HG03045 (cell line): ENCODE data around the gene FHOD3.
"Not testable (repeated sequence)": the region's sequence is repeated elsewhere in the genome, so short reads cannot be mapped to it uniquely, and the experiment has no call there.

Experiments
- ATAC-seq: cut with Tn5 transposase; IDR thresholded peaks from one replicate; pipeline ENCODE4 v1.9.1; 2021; ENCODE audit warnings: mild to moderate bottlenecking, moderate library complexity; ENCODE audit not compliant: unreplicated experiment

FHOD3 gene

DNA sequence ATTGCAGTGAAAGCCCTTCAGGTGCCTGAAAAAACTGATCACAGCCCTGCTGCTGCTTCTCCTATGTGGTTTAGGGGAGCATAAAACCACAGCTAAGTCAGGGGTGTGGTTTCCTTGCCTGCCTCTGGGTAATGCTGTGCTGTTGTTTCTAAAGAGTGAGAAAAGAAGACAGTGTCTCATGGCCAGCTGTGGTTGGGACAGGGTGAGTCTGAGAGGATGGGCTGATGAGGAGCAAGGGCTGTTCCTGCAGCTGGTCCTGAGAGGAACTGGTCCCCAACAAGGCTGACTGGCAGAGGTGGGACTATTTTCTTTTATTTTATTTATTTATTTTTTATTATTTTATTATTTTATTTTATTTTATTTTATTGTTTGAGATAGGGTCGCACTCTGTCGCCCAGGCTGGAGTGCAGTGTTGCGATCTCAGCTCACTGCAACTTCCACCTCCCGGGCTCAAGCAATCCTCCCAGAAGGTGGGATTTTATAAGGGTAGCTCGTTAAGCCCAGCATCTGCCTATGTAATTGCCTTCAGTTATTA lies 236.7 kb downstream of the FHOD3 start:
- ATAC-seq: no peak

DNA sequence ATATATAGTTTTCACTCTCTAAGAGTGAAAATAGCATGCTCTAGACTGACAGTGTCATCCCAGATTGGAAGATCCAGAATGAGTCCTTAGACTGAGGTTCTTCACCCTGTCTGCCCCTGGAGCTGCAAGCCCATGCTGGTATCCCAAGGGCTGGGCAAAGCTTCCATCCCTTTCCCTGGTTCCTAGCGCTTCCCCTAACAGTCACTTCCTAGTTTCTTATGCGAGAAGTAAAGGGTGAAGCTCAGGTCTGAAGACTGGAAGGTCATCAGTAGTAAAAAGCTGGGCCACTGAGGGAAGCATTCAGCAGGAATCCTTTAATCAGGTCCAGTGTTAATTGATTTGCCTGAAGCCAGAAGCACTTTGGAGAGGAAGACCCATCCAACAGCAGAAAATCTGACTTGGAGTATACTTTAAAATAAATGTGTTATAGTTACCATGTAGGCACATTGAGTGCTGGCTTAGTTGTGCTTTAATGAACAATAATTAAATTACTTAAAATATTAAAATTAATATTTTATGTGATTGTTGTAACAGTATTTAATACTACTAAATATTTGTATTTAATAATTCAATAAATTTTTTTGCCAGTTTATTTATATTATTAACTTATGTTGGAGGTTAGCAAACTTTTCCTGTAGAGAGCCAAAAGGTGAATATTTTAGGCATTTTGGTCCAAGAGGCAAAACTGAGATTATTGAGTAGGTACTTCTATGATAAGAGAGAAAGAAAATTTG lies 237.9 kb downstream of the FHOD3 start:
- ATAC-seq: no peak

DNA sequence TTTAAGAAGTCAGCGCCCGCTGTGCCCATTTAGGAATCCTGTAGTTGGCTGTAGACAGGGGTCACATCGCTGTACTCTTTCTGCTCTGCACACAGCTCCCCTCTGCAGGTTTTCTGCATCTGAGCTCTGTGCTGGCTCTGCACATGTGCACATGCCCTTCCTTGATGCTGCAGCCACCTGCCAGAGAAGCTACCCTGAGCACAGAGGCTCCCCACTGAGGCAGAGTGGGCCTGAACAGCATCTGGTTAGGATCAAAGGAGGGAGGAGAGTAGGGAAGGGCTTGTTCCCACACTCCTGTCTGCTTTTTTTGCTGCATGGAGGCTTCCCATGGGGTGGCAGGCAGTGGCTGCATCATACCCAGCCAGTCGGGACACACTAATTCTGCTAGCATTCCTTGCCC lies 238.9 kb downstream of the FHOD3 start:
- ATAC-seq: no peak

DNA sequence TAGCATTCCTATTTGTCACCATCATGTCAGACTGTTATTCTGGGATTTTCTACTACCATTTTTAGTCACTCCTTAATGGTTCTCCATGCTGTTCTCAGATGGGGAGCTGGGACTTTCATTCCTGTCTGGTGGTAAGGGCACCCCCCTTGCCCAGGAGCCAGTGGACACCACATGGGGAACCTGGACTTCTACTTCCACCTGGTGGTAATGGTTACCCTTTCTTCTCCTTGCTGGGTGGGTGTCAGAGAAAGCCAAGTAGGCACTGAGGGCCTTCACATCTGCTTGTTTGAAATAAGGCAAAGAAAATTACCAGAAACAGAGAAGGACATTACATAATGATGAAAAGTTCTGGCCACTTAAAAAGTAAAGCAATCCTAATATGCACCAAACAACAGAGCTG lies 239.8 kb downstream of the FHOD3 start:
- no peak for ATAC-seq

DNA sequence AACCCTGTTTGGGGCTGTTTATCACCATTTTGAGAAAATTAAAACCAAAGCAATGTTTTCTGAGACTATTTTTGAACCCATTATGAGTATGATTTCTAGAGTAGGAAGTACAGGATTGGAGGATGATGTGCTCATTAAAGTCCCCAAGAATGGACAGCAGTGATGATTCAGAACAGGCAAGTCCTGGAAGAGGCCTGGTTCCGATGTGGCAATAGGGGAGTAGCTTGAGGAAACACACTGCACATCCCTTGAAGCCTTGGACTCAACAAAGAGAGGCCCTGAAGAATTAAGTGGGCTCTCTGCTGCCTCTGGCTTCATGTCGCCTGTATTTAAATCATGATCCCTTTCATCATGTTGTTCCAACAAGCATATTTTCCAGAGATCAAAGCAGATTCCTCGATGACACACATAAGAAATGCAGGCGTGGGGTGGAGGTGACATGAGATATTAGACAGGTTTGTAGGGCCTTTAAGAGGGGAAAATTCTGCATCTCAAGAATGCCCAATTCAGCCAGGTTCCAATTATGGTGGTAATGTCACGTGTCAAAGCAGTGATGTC lies 242.2 kb downstream of the FHOD3 start:
- no peak for ATAC-seq

GRCh38 chr18:36543030-36543429 lies 245.5 kb downstream of the FHOD3 start:
- ATAC-seq: no peak

GRCh38 chr18:36543991-36544725 lies 246.6 kb downstream of the FHOD3 start:
- no peak for ATAC-seq

DNA sequence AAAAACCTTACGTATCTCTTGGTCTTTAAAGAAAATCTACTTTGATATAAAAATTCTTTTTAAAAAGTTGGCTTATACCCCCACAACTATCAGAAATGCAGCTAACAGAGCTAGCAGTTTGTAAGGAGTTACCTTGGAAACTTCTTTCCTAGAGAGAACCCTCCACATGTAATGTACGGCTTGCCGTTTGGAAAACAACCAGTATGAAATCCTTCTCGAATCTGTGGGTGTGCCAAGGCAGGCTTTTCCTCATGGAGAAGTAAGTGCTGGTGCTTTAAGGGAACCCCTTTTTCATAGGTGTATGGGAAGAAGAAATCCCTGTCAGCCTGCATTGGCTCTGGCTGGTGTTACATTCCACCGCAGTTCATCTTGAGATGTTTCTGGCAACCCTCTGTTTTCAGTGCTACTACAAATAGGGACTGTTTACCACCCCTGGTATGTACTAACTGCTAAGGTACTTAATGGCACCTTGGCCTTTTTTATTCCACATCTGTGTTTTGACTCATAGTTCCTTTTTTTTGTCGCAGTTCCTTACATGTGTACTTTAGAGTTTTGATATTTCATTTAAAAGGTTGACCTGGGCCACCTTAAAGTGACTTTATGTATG lies 248.4 kb downstream of the FHOD3 start:
- ATAC-seq: no peak

DNA sequence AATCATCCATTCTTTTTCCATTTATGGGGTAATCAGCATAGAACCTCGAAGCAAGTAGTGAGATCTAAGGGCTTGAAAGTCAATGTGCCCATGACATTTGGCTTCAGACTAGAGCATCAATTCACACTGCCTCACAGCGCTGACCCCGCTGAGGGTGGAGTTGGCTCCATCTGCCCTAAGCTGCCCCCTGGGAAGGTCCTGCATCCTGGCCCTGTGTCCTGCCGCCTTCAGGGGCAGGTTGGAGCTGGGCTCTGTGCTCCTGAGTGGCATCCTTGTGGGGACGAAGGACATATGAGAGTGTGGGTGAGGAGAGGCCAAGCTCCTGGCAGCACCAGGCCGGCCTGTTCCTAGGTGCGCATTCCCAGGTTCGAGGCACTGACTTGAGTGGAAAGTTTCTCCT lies 249.4 kb downstream of the FHOD3 start:
- ATAC-seq: no peak

DNA sequence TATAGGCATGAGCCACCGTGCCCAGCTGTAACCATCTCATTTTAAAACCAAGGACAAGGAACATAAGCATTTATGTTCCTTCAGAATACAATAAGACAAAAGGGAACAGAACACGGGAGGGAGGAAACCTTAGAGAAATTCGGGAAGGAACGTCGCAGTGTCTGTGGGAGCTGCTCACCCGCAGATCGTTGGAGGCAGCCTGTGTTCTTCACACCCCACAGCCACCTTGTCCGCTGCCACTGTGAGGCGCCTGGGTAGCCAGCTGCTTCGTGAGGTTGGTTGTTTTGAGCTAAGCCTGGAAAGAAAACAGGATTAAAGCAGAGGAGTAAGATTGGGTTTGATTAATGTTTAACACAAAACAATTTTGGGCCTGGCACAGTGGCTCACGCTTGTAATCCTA lies 250.0 kb downstream of the FHOD3 start:
- no peak for ATAC-seq

DNA sequence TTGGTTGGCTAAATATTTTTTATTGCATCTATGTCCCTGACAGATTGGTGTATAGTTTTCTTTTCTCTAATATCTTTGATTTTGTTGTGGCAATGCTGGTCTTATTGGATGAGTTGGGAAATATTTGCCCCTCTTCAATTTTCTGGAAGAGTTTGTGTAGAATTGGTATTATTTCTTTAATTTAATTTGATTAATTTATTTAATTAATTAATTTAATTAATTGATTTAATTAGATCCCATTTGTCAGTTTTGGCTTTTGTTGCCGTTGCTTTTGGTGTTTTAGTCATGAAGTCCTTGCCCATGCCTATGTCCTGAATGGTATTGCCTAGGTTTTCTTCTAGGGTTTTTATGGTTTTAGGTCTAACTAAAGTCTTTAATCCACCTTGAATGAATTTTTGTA lies 253.8 kb downstream of the FHOD3 start:
- not testable (repeated sequence) for ATAC-seq

GRCh38 chr18:36558234-36558633 lies 260.7 kb downstream of the FHOD3 start:
- ATAC-seq: no peak

DNA sequence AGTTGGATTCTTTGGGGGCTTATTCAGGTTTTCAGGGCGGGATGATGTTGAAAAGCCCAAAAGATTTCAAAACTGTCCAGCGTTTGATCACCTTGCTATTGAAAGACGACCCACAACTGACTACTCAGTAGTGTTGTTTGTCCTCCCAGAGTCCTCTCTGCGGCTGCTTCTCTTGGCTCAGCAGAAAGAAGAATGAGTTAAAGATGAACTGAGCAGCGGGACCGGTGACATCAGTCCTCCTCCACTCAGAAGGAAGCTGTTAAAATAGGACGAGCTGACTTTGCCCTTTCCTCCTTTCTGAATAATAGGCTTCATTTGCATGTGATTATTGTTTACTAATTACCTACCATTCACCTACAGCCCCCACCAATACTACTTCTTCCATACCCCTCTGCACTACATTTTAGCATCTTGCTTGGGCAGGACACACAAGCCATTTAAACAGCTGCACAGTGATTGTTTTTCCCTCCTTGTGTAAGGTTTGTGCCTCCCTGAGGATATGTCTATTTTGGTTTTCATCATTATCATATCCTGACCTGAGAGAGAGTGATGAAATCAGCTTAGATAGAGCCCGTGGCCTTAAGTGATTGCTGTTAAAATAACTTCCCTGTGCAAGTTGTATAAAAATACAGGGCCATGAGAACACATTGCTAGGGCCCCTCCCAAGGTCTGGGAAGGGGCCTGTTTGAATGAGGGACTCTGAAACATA lies 261.8 kb downstream of the FHOD3 start:
- ATAC-seq: no peak

GRCh38 chr18:36560187-36560586 lies 262.7 kb downstream of the FHOD3 start:
- ATAC-seq: no peak

GRCh38 chr18:36561046-36561445 lies 263.5 kb downstream of the FHOD3 start:
- no peak for ATAC-seq

DNA sequence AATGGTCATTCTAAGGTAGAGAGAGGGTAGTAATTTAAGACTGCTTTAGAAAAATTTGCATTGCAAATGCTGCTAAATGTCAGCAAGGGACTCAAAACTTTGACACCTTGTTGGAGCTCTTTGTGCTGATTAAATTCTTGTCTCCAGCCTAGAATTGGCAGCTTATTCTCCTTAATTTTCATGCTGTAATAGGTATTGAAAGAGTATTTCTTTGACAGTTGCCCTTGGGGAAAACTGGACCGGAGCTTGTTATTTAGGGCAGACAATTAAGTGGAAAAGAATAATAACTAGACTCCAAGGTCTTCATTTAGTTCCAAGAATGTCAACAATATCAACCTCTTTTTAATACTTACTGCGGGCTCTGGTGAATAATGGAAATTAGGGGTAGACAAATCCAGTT lies 267.3 kb downstream of the FHOD3 start:
- no peak for ATAC-seq

DNA sequence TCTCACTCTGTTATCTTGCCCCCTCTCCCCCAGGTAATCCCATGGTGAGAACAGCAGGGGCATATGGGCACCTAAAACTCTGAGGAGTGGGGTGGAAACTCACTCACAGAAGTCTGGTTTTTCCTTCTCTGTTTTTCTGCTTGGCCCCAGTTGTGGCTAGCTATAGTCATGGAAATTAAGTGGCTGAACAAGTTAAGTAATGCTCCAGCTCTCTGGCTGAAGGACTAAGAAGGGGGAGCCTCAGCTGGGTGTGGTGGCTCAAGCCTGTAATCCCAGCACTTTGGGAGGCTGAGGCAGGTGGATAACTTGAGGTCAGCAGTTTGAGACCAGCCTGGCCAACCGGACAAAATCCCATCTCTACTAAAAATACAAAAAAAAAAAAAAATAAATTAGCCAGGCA lies 270.3 kb downstream of the FHOD3 start:
- no peak for ATAC-seq

- ATAC-seq: no peak
These were observed 271.0 kb downstream of the FHOD3 start for GRCh38 chr18:36568487-36568886.

DNA sequence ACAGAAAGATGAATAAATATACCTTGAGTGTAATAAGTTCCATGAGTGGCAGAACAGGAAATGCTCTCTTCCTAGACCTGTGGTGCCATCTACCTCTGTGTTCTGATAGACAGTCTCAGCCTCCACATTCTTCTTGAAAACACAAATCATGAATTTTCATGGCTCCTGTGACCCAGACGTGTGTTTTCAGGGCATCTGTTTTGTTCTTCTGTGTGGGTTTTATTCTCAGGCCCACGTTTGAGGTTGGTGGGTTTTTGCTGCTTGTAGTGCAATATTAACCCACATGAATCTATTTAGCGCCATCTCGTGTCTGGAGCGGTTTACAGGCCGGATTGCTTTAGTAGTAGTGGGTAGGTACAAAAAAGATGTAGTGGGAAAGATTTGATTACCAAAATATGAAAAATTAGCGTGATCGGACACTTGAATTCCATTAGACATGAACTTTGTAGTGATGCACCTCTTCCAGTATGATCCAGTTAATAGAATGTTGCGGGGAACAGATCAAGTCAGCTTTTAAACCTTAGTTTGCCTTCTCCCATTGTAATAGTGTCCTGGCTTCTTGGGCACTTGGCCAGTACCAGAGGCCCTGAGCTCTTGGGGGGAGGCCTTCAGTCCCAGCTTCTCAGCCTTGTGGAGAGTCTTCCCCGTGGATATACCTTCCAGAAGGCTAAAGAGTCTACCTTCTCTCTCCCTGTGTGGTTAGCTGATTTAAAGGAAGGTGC lies 274.8 kb downstream of the FHOD3 start:
- ATAC-seq: no peak

GRCh38 chr18:36576339-36576738 lies 278.8 kb downstream of the FHOD3 start:
- no peak for ATAC-seq
